ENCODE data around the gene TSPEAR. TPM values are rescaled to one million over a fixed set of nuclear protein-coding genes. Genes with fewer than 3 reads are reported as not detected.

Gene TSPEAR
- total RNA-seq, 2 experiments from 2014 or later, result not detected

GRCh38 chr21:44684483-44684882 lies 26.9 kb downstream of the TSPEAR start:
- POLR2A ChIA-PET, result no interaction called here
- no TSS peak for BruUV-seq (replicated peaks)
- CTCF ChIA-PET (ENCODE audit: unreplicated experiment), result no interaction called here

DNA sequence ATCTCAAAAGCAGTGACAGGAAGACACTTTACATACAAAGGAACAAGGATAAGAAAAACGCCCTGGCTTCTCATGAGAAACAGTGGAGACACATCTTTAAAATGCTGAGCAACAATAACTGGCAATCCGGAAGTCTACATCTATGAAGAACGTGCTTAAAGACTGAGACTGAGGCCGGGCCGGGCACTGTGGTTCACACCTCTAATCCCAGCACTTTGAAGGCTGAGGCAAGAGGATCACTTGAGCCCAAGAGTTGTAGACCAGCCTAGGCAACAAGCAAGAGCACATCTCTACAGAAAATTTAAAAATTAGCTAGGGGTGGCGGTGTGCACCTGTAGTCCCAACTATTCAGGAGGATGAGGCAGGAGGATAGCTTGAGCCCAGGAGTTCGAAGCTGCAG lies 27.3 kb downstream of the TSPEAR start:
- no peak for DNase-seq (ENCODE audit: low spot score)
- Histone ChIP-seq H3K36me3 (ENCODE audit: insufficient read depth, low read length) (no peaks in the 10 kb centered on the region), H3K27ac (ENCODE audit: low read depth, low read length, poor library complexity, severe bottlenecking) (no peak overlapping the region), H3K4me2 (ENCODE audit: low read length) (no peak overlapping the region), H3K4me3 (ENCODE audit: low read depth, low read length, poor library complexity, severe bottlenecking) (no peak overlapping the region), H2AFZ (ENCODE audit: low read length) (no peak overlapping the region), H3K4me1 (ENCODE audit: insufficient read depth, low read length, poor library complexity, severe bottlenecking) (no peaks in the 10 kb centered on the region), H4K20me1 (ENCODE audit: insufficient read depth, low read length) (no peaks in the 10 kb centered on the region), H3K9me2 (ENCODE audit: insufficient read depth, low read length) (no peaks in the 10 kb centered on the region), H3K79me2 (ENCODE audit: insufficient read depth, low read depth, low read length) (no peaks in the 10 kb centered on the region), H3K9me3 (ENCODE audit: low read length) (no peaks in the 10 kb centered on the region)
- TF ChIP-seq EZH2phosphoT487 (IDR thresholded peaks at IDR 0.05; ENCODE audit: borderline replicate concordance, low read depth, low read length), result no peak
- no peak for TF ChIP-seq CTCF (conservative IDR thresholded peaks at IDR 0.05; ENCODE audit: low read length)
- CTCF ChIA-PET (ENCODE audit: unreplicated experiment), result no interaction called here
- no TSS peak for BruUV-seq (replicated peaks)
- intact Hi-C loops (cut with micrococcal nuclease; ENCODE audit: unreplicated experiment), result no loop called here
- POLR2A ChIA-PET, result no interaction called here

More at GRCh38 chr21:44684483-44684882, 26.9 kb downstream of the TSPEAR start:
- no peaks in the 10 kb centered on the region for H3K36me3 ChIP-seq (ENCODE audit: insufficient read depth, low read length)
- H3K4me1 ChIP-seq (ENCODE audit: insufficient read depth, low read length, poor library complexity, severe bottlenecking), result no peaks in the 10 kb centered on the region
- no peak overlapping the region for H3K27ac ChIP-seq (ENCODE audit: low read depth, low read length, poor library complexity, severe bottlenecking)
- H2AFZ ChIP-seq (ENCODE audit: low read length), result no peak overlapping the region
- H3K4me2 ChIP-seq (ENCODE audit: low read length), result no peak overlapping the region
- H4K20me1 ChIP-seq (ENCODE audit: insufficient read depth, low read length), result no peaks in the 10 kb centered on the region
- no peaks in the 10 kb centered on the region for H3K9me2 ChIP-seq (ENCODE audit: insufficient read depth, low read length)
- TF ChIP-seq CTCF (conservative IDR thresholded peaks at IDR 0.05; ENCODE audit: low read length) (no peak), EZH2phosphoT487 (IDR thresholded peaks at IDR 0.05; ENCODE audit: borderline replicate concordance, low read depth, low read length) (no peak)
- intact Hi-C loops (cut with micrococcal nuclease; ENCODE audit: unreplicated experiment), result no loop called here
- no peaks in the 10 kb centered on the region for H3K79me2 ChIP-seq (ENCODE audit: insufficient read depth, low read depth, low read length)
- no peak for DNase-seq (ENCODE audit: low spot score)
- no peak overlapping the region for H3K4me3 ChIP-seq (ENCODE audit: low read depth, low read length, poor library complexity, severe bottlenecking)
- H3K9me3 ChIP-seq (ENCODE audit: low read length), result no peaks in the 10 kb centered on the region

- Histone ChIP-seq H3K27ac (ENCODE audit: low read depth, low read length, poor library complexity, severe bottlenecking) (no peak overlapping the region), H2AFZ (ENCODE audit: low read length) (no peak overlapping the region), H3K4me3 (ENCODE audit: low read depth, low read length, poor library complexity, severe bottlenecking) (no peak overlapping the region), H3K9me3 (ENCODE audit: low read length) (no peaks in the 10 kb centered on the region), H4K20me1 (ENCODE audit: insufficient read depth, low read length) (no peaks in the 10 kb centered on the region), H3K36me3 (ENCODE audit: insufficient read depth, low read length) (no peaks in the 10 kb centered on the region), H3K9me2 (ENCODE audit: insufficient read depth, low read length) (no peaks in the 10 kb centered on the region), H3K4me2 (ENCODE audit: low read length) (no peak overlapping the region), H3K4me1 (ENCODE audit: insufficient read depth, low read length, poor library complexity, severe bottlenecking) (no peaks in the 10 kb centered on the region), H3K79me2 (ENCODE audit: insufficient read depth, low read depth, low read length) (no peaks in the 10 kb centered on the region)
- DNase-seq (ENCODE audit: low spot score), result no peak
- POLR2A ChIA-PET, result no interaction called here
- BruUV-seq (replicated peaks), result no TSS peak
- CTCF ChIA-PET (ENCODE audit: unreplicated experiment), result no interaction called here
- TF ChIP-seq EZH2phosphoT487 (IDR thresholded peaks at IDR 0.05; ENCODE audit: borderline replicate concordance, low read depth, low read length) (no peak), CTCF (conservative IDR thresholded peaks at IDR 0.05; ENCODE audit: low read length) (no peak)
- intact Hi-C loops (cut with micrococcal nuclease; ENCODE audit: unreplicated experiment), result no loop called here
Observed at GRCh38 chr21:44682580-44683151, 28.7 kb downstream of the TSPEAR start.

All from OCI-LY7 (cell line).